Astrocyte (in vitro differentiated cells and primary cell): ENCODE data around the gene FHIT.

Experiments
- CTCF ChIP-seq: IDR thresholded peaks from 2 replicates; pipeline ENCODE4 v1.5.1; 2011; ENCODE audit warnings: low read depth, mild to moderate bottlenecking, inconsistent platforms, low read length, moderate library complexity; ENCODE audit not compliant: insufficient read depth
- EZH2 ChIP-seq: IDR thresholded peaks from 2 replicates; pipeline ENCODE4 v1.6.1; 2012; ENCODE audit warnings: mild to moderate bottlenecking, low read length, inconsistent platforms; ENCODE audit not compliant: insufficient read depth

GRCh38 chr3:60675424-60675823 is 575.8 kb downstream of the FHIT start:
- no peak for TF ChIP-seq CTCF
- TF ChIP-seq EZH2: no peak
